Tibial nerve (tissue), 4 donors: ENCODE results near the gene CCT5. TPM values are rescaled to one million over a fixed set of nuclear protein-coding genes. Genes with fewer than 3 reads are reported as not detected.

Experiments
- DNase-seq, 2 donors: peaks; one replicate each; pipeline ENCODE4 v3.0.0-alpha.2; 2019; ENCODE audit warnings: low spot score in 2 of 2
- H3K27ac ChIP-seq, 4 donors: fragments of 200-600 bp; sonication (generic) in 3 of 4; one replicate each; pipeline ENCODE4 v1.5.1; 2017 to 2019; ENCODE audit warnings: mild to moderate bottlenecking in 1 of 4
- H3K27me3 ChIP-seq, 2 donors: fragments of 200-600 bp; sonication (generic) in 1 of 2; one replicate each; pipeline versions ENCODE4 v1.5.1 to v1.6.0; 2017 to 2019
- H3K36me3 ChIP-seq, 3 donors: fragments of 200-600 bp; sonication (generic); one replicate each; pipeline ENCODE4 v1.5.1; 2018 to 2019
- H3K4me1 ChIP-seq, 4 donors: fragments of 200-600 bp; sonication (generic) in 3 of 4; one replicate each; pipeline ENCODE4 v1.5.1; 2017 to 2019
- H3K4me3 ChIP-seq, 4 donors: fragments of 200-600 bp; sonication (generic) in 3 of 4; one replicate each; pipeline ENCODE4 v1.5.1; 2017 to 2019; ENCODE audit warnings: mild to moderate bottlenecking in 1 of 4, moderate library complexity in 1 of 4
- H3K9me3 ChIP-seq, 4 donors: fragments of 200-600 bp; sonication (generic) in 3 of 4; one replicate each; pipeline ENCODE4 v1.5.1; 2017 to 2019
- CTCF ChIP-seq, 5 experiments: fragments of 200-600 bp in 3 of 5; fragments of 450-650 bp in 2 of 5; sonication (generic) in 3 of 5; IDR thresholded peaks; one replicate each; pipeline ENCODE4 v1.5.1; 2016 to 2019; ENCODE audit warnings: antibody characterized with exemption in 5 of 5, mild to moderate bottlenecking in 3 of 5, moderate library complexity in 2 of 5
- EP300 ChIP-seq, 2 donors: sonication (generic); formaldehyde crosslinking; IDR thresholded peaks; one replicate each; pipeline ENCODE4 v1.6.1; 2017; ENCODE audit warnings: antibody characterized with exemption in 2 of 2, mild to moderate bottlenecking in 1 of 2
- POLR2A ChIP-seq, 2 donors: fragments of 450-650 bp; IDR thresholded peaks; one replicate each; pipeline ENCODE4 v1.6.1; 2017; ENCODE audit warnings: antibody characterized with exemption in 2 of 2, mild to moderate bottlenecking in 2 of 2, moderate library complexity in 2 of 2
- WGBS, 2 donors: methylation state at CpG; one replicate each; pipeline ENCODE4 v1.1.5; 2018; 5-methylcytosine and 5-hydroxymethylcytosine counted together
- total RNA-seq, 4 donors: library from RNA; depleted of rRNA; stranded (reverse); fragments of >200 nt; gene quantifications; one replicate each; pipeline ENCODE4 v1.1.0, GENCODE V29; 2016

CCT5 gene
- total RNA-seq, 4 donors from 2014 or later = 102 to 152 (median 120) TPM

GRCh38 chr5:10214041-10214440, 36.0 kb upstream of the CCT5 start:
- 84 to 92% methylated on average over 2 of the region's 2 CpGs for WGBS, 2 donors
- H3K27ac ChIP-seq = no peak overlapping the region
- DNase-seq = no peak

GRCh38 chr5:10215366-10215765, 34.7 kb upstream of the CCT5 start:
- Histone ChIP-seq H3K9me3 (no peaks in the 10 kb centered on the region), H3K27ac (no peak overlapping the region), H3K27me3 (no peaks in the 10 kb centered on the region), H3K4me3 (no peak overlapping the region), H3K36me3 (no peaks in the 10 kb centered on the region), H3K4me1 (no peaks in the 10 kb centered on the region)
- DNase-seq = no peak
- WGBS, 2 donors = 85 to 86% methylated on average over 5 of the region's 5 CpGs
- TF ChIP-seq CTCF (IDR thresholded peaks at IDR 0.05) (no peak), POLR2A (IDR thresholded peaks at IDR 0.05) (no peak), EP300 (IDR thresholded peaks at IDR 0.05) (no peak)

More at GRCh38 chr5:10214041-10214440, 36.0 kb upstream of the CCT5 start:
- Histone ChIP-seq H3K4me1 (no peaks in the 10 kb centered on the region), H3K36me3 (no peaks in the 10 kb centered on the region), H3K9me3 (no peaks in the 10 kb centered on the region), H3K4me3 (no peak overlapping the region), H3K27me3 (no peaks in the 10 kb centered on the region)
- TF ChIP-seq CTCF (IDR thresholded peaks at IDR 0.05) (no peak), POLR2A (IDR thresholded peaks at IDR 0.05) (no peak), EP300 (IDR thresholded peaks at IDR 0.05) (no peak)

GRCh38 chr5:10216107-10216506, 34.0 kb upstream of the CCT5 start:
- no peaks in the 10 kb centered on the region for H3K27me3 ChIP-seq
- H3K27ac ChIP-seq = no peak overlapping the region
- TF ChIP-seq CTCF (IDR thresholded peaks at IDR 0.05) (no peak), POLR2A (IDR thresholded peaks at IDR 0.05) (no peak), EP300 (IDR thresholded peaks at IDR 0.05) (no peak)
- WGBS, 2 donors = 84% methylated on average over 5 of the region's 5 CpGs
- H3K36me3 ChIP-seq = no peaks in the 10 kb centered on the region
- H3K4me3 ChIP-seq = no peak overlapping the region
- no peak for DNase-seq
- H3K4me1 ChIP-seq = no peaks in the 10 kb centered on the region
- H3K9me3 ChIP-seq = no peaks in the 10 kb centered on the region

- WGBS, 2 donors = 89 to 92% methylated on average over 8 of the region's 8 CpGs
- Histone ChIP-seq H3K27me3 (no peaks in the 10 kb centered on the region), H3K9me3 (no peaks in the 10 kb centered on the region), H3K4me1 (no peaks in the 10 kb centered on the region), H3K27ac (no peak overlapping the region), H3K36me3 (peaks cover 0 to 21% (median 0%) of the 10 kb centered on the region in 3 donors), H3K4me3 (no peak overlapping the region)
- DNase-seq = no peak
- TF ChIP-seq CTCF (IDR thresholded peaks at IDR 0.05) = no peak
- no peak for TF ChIP-seq POLR2A (IDR thresholded peaks at IDR 0.05)
- TF ChIP-seq EP300 (IDR thresholded peaks at IDR 0.05) = no peak
Measured at GRCh38 chr5:10218658-10219057, 31.4 kb upstream of the CCT5 start.

- Histone ChIP-seq H3K27ac (no peak overlapping the region), H3K4me3 (no peak overlapping the region), H3K4me1 (no peaks in the 10 kb centered on the region), H3K9me3 (peaks cover 0 to under 1% (median 0%) of the 10 kb centered on the region in 4 donors), H3K36me3 (peaks cover 0 to 25% (median 0%) of the 10 kb centered on the region in 3 donors), H3K27me3 (no peaks in the 10 kb centered on the region)
- no peak for DNase-seq
- TF ChIP-seq EP300 (IDR thresholded peaks at IDR 0.05) (no peak), POLR2A (IDR thresholded peaks at IDR 0.05) (no peak), CTCF (IDR thresholded peaks at IDR 0.05) (no peak)
- 61 to 73% methylated on average over 4 of the region's 4 CpGs for WGBS, 2 donors
Measured at GRCh38 chr5:10219068-10219467, 31.0 kb upstream of the CCT5 start.
